DND-41 (cell line): ENCODE measurements around the gene MED8.

Experiments used
- ATAC-seq: fragments of 200-7000 bp; cut with Tn5 transposase; 3 replicates; pipeline ENCODE4 v1.9.1; 2021; ENCODE audit warnings: low read depth; ENCODE audit not compliant: insufficient read depth
- DNase-seq: peaks from one replicate; pipeline ENCODE4 v3.0.0-alpha.2; 2020
- H2AFZ ChIP-seq: 2 replicates; pipeline ENCODE4 v1.6.0; 2012; ENCODE audit warnings: low read depth, low read length
- H3K27ac ChIP-seq: 2 replicates; pipeline ENCODE4 v1.5.1; 2012; ENCODE audit warnings: low read length, inconsistent platforms
- H3K27me3 ChIP-seq: fragments of 200-600 bp; sonication (generic); 2 replicates; pipeline ENCODE4 v1.6.0; 2012; ENCODE audit warnings: low read length, mild to moderate bottlenecking, inconsistent platforms; ENCODE audit not compliant: insufficient read depth, poor library complexity
- H3K36me3 ChIP-seq: 2 replicates; pipeline ENCODE4 v1.5.1; 2012; ENCODE audit warnings: low read length, inconsistent platforms; ENCODE audit not compliant: insufficient read depth
- H3K4me1 ChIP-seq: 2 replicates; pipeline ENCODE4 v1.5.1; 2012; ENCODE audit warnings: mild to moderate bottlenecking, low read length; ENCODE audit not compliant: insufficient read depth
- H3K4me2 ChIP-seq: 2 replicates; pipeline ENCODE4 v1.6.0; 2012; ENCODE audit warnings: mild to moderate bottlenecking, moderate library complexity, low read length, inconsistent platforms; ENCODE audit not compliant: insufficient read depth
- H3K4me3 ChIP-seq, 2 experiments: fragments of 200-600 bp in 1 of 2; shearing (Covaris generic) in 1 of 2; 2 replicates each; pipeline ENCODE4 v1.5.1; 2012 to 2016; ENCODE audit warnings: inconsistent platforms in 2 of 2, low read length in 2 of 2, mild to moderate bottlenecking in 2 of 2, low read depth in 1 of 2, moderate library complexity in 1 of 2
- H3K79me2 ChIP-seq: 2 replicates; pipeline ENCODE4 v1.6.0; 2012; ENCODE audit warnings: low read length, inconsistent platforms; ENCODE audit not compliant: insufficient read depth
- H3K9ac ChIP-seq: 2 replicates; pipeline ENCODE4 v1.6.0; 2012; ENCODE audit warnings: low read depth, mild to moderate bottlenecking, inconsistent platforms, low read length, moderate library complexity
- H3K9me3 ChIP-seq: 2 replicates; pipeline ENCODE4 v1.5.1; 2012; ENCODE audit warnings: low read length, moderate library complexity, mild to moderate bottlenecking, inconsistent platforms; ENCODE audit not compliant: insufficient read depth, severe bottlenecking
- H4K20me1 ChIP-seq: 2 replicates; pipeline ENCODE4 v1.6.0; 2012; ENCODE audit warnings: low read length; ENCODE audit not compliant: insufficient read depth
- CTCF ChIP-seq: IDR thresholded peaks from 2 replicates; pipeline ENCODE4 v1.5.1; 2012; ENCODE audit warnings: borderline replicate concordance, low read length, moderate library complexity, mild to moderate bottlenecking; ENCODE audit not compliant: poor library complexity, severe bottlenecking; ENCODE audit errors: extremely low read depth
- EZH2 ChIP-seq: IDR thresholded peaks from 3 replicates; pipeline ENCODE4 v1.6.1; 2012; ENCODE audit warnings: borderline replicate concordance, low read depth, mild to moderate bottlenecking, moderate library complexity, low read length, inconsistent platforms; ENCODE audit not compliant: severe bottlenecking

MED8 gene

GRCh38 chr1:43438006-43438405, 48.4 kb upstream of the MED8 start:
- no peak for TF ChIP-seq EZH2
- no peak for TF ChIP-seq CTCF
- no peak for ATAC-seq
- Histone ChIP-seq H3K9ac (no peak overlapping the region), H3K27me3 (no peaks in the 10 kb centered on the region), H2AFZ (no peak overlapping the region), H3K9me3 (no peaks in the 10 kb centered on the region), H3K4me2 (no peak overlapping the region), H3K27ac (no peak overlapping the region), H3K79me2 (no peaks in the 10 kb centered on the region), H3K4me3 (no peak overlapping the region), H3K36me3 (peaks cover 89% of the 10 kb centered on the region), H3K4me1 (no peaks in the 10 kb centered on the region), H4K20me1 (no peaks in the 10 kb centered on the region; the same call in 1 of the 2 replicates)
- DNase-seq, result no peak

- no peak overlapping the region for H3K4me2 ChIP-seq
- no peaks in the 10 kb centered on the region; the same call in 1 of the 2 replicates for H4K20me1 ChIP-seq
- DNase-seq, result no peak
- H3K79me2 ChIP-seq, result no peaks in the 10 kb centered on the region
- H3K27me3 ChIP-seq, result no peaks in the 10 kb centered on the region
- no peaks in the 10 kb centered on the region for H3K4me1 ChIP-seq
- ATAC-seq, result no peak
- no peak overlapping the region for H2AFZ ChIP-seq
- no peak overlapping the region for H3K4me3 ChIP-seq
- no peaks in the 10 kb centered on the region for H3K9me3 ChIP-seq
- peaks cover 89% of the 10 kb centered on the region for H3K36me3 ChIP-seq
- no peak overlapping the region for H3K27ac ChIP-seq
- H3K9ac ChIP-seq, result no peak overlapping the region
- TF ChIP-seq EZH2, result no peak
- no peak for TF ChIP-seq CTCF
Measured at GRCh38 chr1:43437031-43437973, 47.7 kb upstream of the MED8 start.

GRCh38 chr1:43436371-43436770, 46.8 kb upstream of the MED8 start:
- TF ChIP-seq CTCF (no peak), EZH2 (no peak)
- peaks cover 90% of the 10 kb centered on the region for H3K36me3 ChIP-seq
- H3K9ac ChIP-seq, result no peak overlapping the region
- no peak overlapping the region for H3K27ac ChIP-seq
- H3K9me3 ChIP-seq, result no peaks in the 10 kb centered on the region
- H3K4me3 ChIP-seq, result no peak overlapping the region
- H3K27me3 ChIP-seq, result no peaks in the 10 kb centered on the region
- no peaks in the 10 kb centered on the region for H4K20me1 ChIP-seq
- no peaks in the 10 kb centered on the region for H3K79me2 ChIP-seq
- H2AFZ ChIP-seq, result no peak overlapping the region
- ATAC-seq (no peak), DNase-seq (no peak)
- no peaks in the 10 kb centered on the region for H3K4me1 ChIP-seq
- H3K4me2 ChIP-seq, result no peak overlapping the region
